ENCODE results near the gene KIF25. TPM values are rescaled to one million over a fixed set of nuclear protein-coding genes. Genes with fewer than 3 reads are reported as not detected.

KIF25 gene, protein sequence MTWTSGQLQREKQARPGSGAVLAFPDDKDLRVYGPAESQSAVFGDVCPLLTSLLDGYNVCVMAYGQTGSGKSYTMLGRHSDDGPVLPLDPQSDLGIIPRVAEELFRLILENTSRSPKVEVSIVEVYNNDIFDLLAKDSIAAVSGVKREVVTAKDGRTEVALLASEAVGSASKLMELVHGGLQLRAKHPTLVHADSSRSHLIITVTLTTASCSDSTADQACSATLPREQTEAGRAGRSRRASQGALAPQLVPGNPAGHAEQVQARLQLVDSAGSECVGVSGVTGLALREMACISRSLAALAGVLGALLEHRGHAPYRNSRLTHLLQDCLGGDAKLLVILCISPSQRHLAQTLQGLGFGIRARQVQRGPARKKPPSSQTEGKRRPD
- 0.71 TPM in 1 of 2 replicates, not detected in the other for total RNA-seq

DNA sequence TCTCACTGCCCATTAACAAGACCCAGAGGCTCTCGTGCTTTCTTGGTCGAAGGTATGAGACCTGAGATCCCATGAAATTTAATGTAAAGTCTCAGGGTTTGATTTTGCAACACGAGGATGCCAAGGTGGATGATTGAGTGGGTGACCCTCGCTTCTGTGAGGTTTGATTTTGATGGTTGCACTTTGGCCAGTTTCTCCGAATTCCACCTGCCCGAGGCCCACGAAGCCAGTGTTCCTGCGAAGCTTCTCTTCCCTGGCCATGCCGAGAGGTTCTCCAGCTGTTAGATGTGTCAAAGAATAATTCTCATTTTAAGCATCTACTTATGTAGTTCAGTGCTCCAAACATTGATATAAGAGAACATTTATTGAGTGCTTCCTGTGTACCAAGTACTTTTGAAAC lies at the start of gene KIF25:
TSS of gene KIF25 (plus strand) at position 30 of the 400 bp plus-strand sequence. CDS start 31,915 bp downstream, outside the sequence.

DNA sequence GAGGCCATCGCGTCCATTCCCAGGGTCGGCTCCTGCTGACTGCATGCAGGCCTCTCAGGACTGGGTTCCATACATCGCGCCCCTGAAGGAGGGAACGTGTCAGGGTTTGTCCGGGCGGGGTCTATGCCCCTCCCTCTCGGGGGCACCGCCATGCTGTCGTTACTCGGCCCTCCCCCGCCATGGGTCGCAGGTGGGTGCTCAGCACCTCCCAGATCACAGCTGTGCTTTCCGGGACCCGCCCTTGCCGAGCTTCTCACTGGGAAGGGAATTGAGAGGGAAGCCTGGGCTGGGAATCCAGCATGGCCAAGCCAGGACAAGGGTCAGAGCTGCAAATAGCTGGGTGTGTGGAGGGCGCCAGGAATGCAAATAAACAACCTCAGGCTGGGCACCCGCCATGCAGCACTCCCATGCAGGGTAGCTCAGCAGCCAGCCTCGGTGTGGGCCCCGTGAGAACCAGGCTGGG lies 81.5 kb downstream of the KIF25 start, which contains the start of gene FRMD1:
TSS of gene FRMD1 (minus strand) at position 270 of the 463 bp plus-strand sequence. CDS start at position 152, 118 bp downstream.

Other genes with a start within 250 kb of the KIF25 start
- gene AFDN, start 170.8 kb upstream of the KIF25 start, total RNA-seq, result 11.2 and 15.1 TPM in 2 replicates
- gene FRMD1, start 81.5 kb downstream of the KIF25 start, total RNA-seq, result not detected in 2 replicates